K562 (cell line): Measurements from ENCODE around the gene G6PC1. TPM values are rescaled to one million over a fixed set of nuclear protein-coding genes. Genes with fewer than 3 reads are reported as not detected.
"Not testable (repeated sequence)": the region's sequence is repeated elsewhere in the genome, so short reads cannot be mapped to it uniquely, and the experiment has no call there.

ENCODE experiments used
- ATAC-seq: fragments of 200-7000 bp; cut with Tn5 transposase; 3 replicates; pipeline ENCODE4 v1.9.1; 2020; ENCODE audit warnings: moderate library complexity
- BruUV-seq: library from RNA; stranded (reverse); fragments of 400-500 nt; replicated peaks from 2 replicates; lab custom pipeline; 2021; lab: Mats Ljungman, UMichigan
- CTCF ChIA-PET: fragments of 300-600 bp; formaldehyde crosslinking; extraction: SDS; loops from one replicate; lab custom pipeline; 2021; ENCODE audit warnings: low intra/inter-chr PET ratio; lab: Yijun Ruan, JAX
- POLR2A ChIA-PET: fragments of 300-600, 350-650 bp; sonication (Branson Sonifier 250); formaldehyde crosslinking; extraction: SDS; loops from one replicate; lab custom pipeline; 2021; ENCODE audit warnings: antibody characterized with exemption, inconsistent platforms; lab: Yijun Ruan, JAX
- DNase-seq, 4 experiments: peaks; one replicate each; pipeline versions ENCODE4 v3.0.0 to v3.0.0-alpha.2; 2011 to 2018; ENCODE audit warnings: low spot score in 3 of 4, mixed read lengths in 3 of 4; ENCODE audit errors: extremely low read depth in 1 of 4
- FAIRE-seq: peaks from 2 replicates; lab custom pipeline; 2011; peaks lifted over from hg19 to GRCh38; lab: Jason Lieb, UNC
- H2AFZ ChIP-seq: 2 replicates; pipeline ENCODE4 v1.6.0; 2011; ENCODE audit warnings: low read depth, low read length, control low read depth, inconsistent platforms
- H3K27ac ChIP-seq: fragments of 200-600 bp; 3 replicates; pipeline ENCODE4 v1.8.0; 2011; ENCODE audit warnings: low read depth, mild to moderate bottlenecking, control low read depth, inconsistent platforms, low read length, moderate library complexity, mixed read lengths; ENCODE audit errors: extremely low read depth
- H3K27me3 ChIP-seq, 2 experiments: fragments of 300-600 bp in 1 of 2; 2 replicates in 1 of 2; 3 replicates in 1 of 2; pipeline versions ENCODE4 v1.6.0 to v1.8.0; 2011; ENCODE audit warnings: inconsistent platforms in 2 of 2, low read length in 2 of 2, mild to moderate bottlenecking in 1 of 2, mixed read lengths in 1 of 2, moderate library complexity in 1 of 2; ENCODE audit not compliant: control insufficient read depth in 2 of 2, insufficient read depth in 2 of 2
- H3K36me3 ChIP-seq: fragments of 300-600 bp; 3 replicates; pipeline ENCODE4 v1.8.0; 2011; ENCODE audit warnings: mild to moderate bottlenecking, low read length, inconsistent platforms; ENCODE audit not compliant: control insufficient read depth, insufficient read depth
- H3K4me1 ChIP-seq, 2 experiments: fragments of 200-600 bp in 1 of 2; replicated peaks in 1 of 2; 2 replicates in 1 of 2; 3 replicates in 1 of 2; pipeline versions ENCODE4 v1.5.1 to v1.8.0; 2011; ENCODE audit warnings: inconsistent platforms in 2 of 2, low read length in 2 of 2, mild to moderate bottlenecking in 1 of 2, mixed read lengths in 1 of 2, moderate library complexity in 1 of 2; ENCODE audit not compliant: control insufficient read depth in 2 of 2, insufficient read depth in 2 of 2
- H3K4me2 ChIP-seq: 2 replicates; pipeline ENCODE4 v1.6.1; 2011; ENCODE audit warnings: low read length, control low read depth, inconsistent platforms, mixed read lengths; ENCODE audit not compliant: insufficient read depth
- H3K4me3 ChIP-seq: fragments of 200-600 bp; sonication (generic), shearing (Covaris generic); 2 replicates; pipeline ENCODE4 v1.5.1; 2016; ENCODE audit warnings: control low read depth, inconsistent platforms
- H3K79me2 ChIP-seq: fragments of 200-600 bp; 3 replicates; pipeline ENCODE4 v1.8.0; 2011; ENCODE audit warnings: low read length, inconsistent platforms; ENCODE audit not compliant: control insufficient read depth, insufficient read depth
- H3K9ac ChIP-seq, 2 experiments: 2 replicates each; pipeline versions ENCODE4 v1.6.0 to v1.6.1; 2011; ENCODE audit warnings: low read depth in 2 of 2, low read length in 2 of 2, control low read depth in 1 of 2, inconsistent platforms in 1 of 2, mild to moderate bottlenecking in 1 of 2, mixed read lengths in 1 of 2; ENCODE audit not compliant: insufficient read depth in 1 of 2
- H3K9me1 ChIP-seq: one replicate; pipeline ENCODE4 v1.6.0; 2011; ENCODE audit warnings: inconsistent platforms, mild to moderate bottlenecking, low read length, moderate library complexity; ENCODE audit not compliant: control insufficient read depth, insufficient read depth
- H3K9me3 ChIP-seq: replicated peaks from 2 replicates; pipeline ENCODE4 v1.5.1; 2011; ENCODE audit warnings: low read depth, low read length, inconsistent platforms; ENCODE audit not compliant: control insufficient read depth, insufficient read depth
- H4K20me1 ChIP-seq: replicated peaks from 2 replicates; pipeline ENCODE4 v1.6.1; 2011; ENCODE audit warnings: low read length, inconsistent platforms, mixed read lengths; ENCODE audit not compliant: control insufficient read depth, insufficient read depth
- ARID4B ChIP-seq: sonication (generic); formaldehyde crosslinking; IDR thresholded peaks from 2 replicates; pipeline ENCODE4 v1.8.0; 2022; ENCODE audit warnings: mild to moderate bottlenecking, missing genetic modification reagents
- ATF3 ChIP-seq, 2 experiments: fragments of 450-650 bp in 1 of 2; sonication (generic) in 1 of 2; formaldehyde crosslinking in 1 of 2; IDR thresholded peaks in 1 of 2; conservative IDR thresholded peaks in 1 of 2; 2 replicates each; pipeline versions ENCODE4 v1.6.1 to v1.8.1; 2016 to 2023; ENCODE audit warnings: mild to moderate bottlenecking in 2 of 2, moderate library complexity in 2 of 2, inconsistent platforms in 1 of 2, missing genetic modification reagents in 1 of 2
- KAT7 ChIP-seq: sonication (generic); formaldehyde crosslinking; IDR thresholded peaks from 2 replicates; pipeline ENCODE4 v1.8.0; 2022; ENCODE audit warnings: missing genetic modification reagents, mild to moderate bottlenecking, borderline replicate concordance
- SREBF2 ChIP-seq: sonication (generic); formaldehyde crosslinking; IDR thresholded peaks from 2 replicates; pipeline ENCODE4 v1.4.0; 2020; ENCODE audit warnings: mild to moderate bottlenecking, missing genetic modification reagents
- ZBTB2 ChIP-seq: fragments of 450-650 bp; IDR thresholded peaks from 2 replicates; pipeline ENCODE4 v1.6.1; 2016; ENCODE audit warnings: antibody characterized with exemption
- ZNF121 ChIP-seq: sonication (generic); formaldehyde crosslinking; conservative IDR thresholded peaks from 2 replicates; pipeline ENCODE4 v1.8.0; 2022; ENCODE audit warnings: missing genetic modification reagents
- ZNF76 ChIP-seq: fragments of 250-450 bp; sonication (Bioruptor Pico); IDR thresholded peaks from 2 replicates; pipeline ENCODE4 v1.4.0; 2020; ENCODE audit warnings: mild to moderate bottlenecking, moderate library complexity, borderline replicate concordance
- WGBS: fragments of 100-300 bp; shearing (Covaris generic); methylation state at CpG from one replicate; pipeline ENCODE4 v1.1.6; 2016; ENCODE audit warnings: low coverage, mixed read lengths; ENCODE audit not compliant: insufficient coverage; ENCODE audit errors: missing lambda C conversion rate; 5-methylcytosine and 5-hydroxymethylcytosine counted together
- in situ Hi-C: fragments of 300-500 bp; cut with MboI; formaldehyde crosslinking; loops from 4 replicates; pipeline ENCODE4 v1.15.0; 2018; ENCODE audit warnings: inconsistent platforms, mixed read lengths
- intact Hi-C: fragments of 100-400 bp; cut with micrococcal nuclease; formaldehyde crosslinking; loops from 2 replicates; pipeline ENCODE4 v1.14.2; 2022
- polyA plus RNA-seq, 8 experiments: library from polyadenylated mRNA; depleted of rRNA in 4 of 8; stranded (reverse) in 5 of 8; unstranded in 3 of 8; fragments of >200 nt; fragmentation: Nextera tagmentation in 2 of 8; fragmentation: Illumina TruSeq in 1 of 8; extraction: Ambion mirVana in 2 of 8; extraction: Trizol in 1 of 8; gene quantifications; 2 replicates each; pipeline versions ENCODE4 v1.2.1 to v1.2.3, GENCODE V29; 2011 to 2014; ENCODE audit warnings: inconsistent platforms in 1 of 8, missing spikeins in 1 of 8
- total RNA-seq, 7 experiments: library from RNA; depleted of rRNA in 6 of 7; stranded (reverse); fragments of >200 nt in 6 of 7; fragmentation: Illumina TruSeq in 2 of 7; extraction: Trizol in 2 of 7; gene quantifications; 2 replicates each; pipeline versions ENCODE4 v1.2.1 to v1.2.3, GENCODE V29; 2011 to 2021; ENCODE audit warnings: low replicate concordance in 1 of 7

Gene G6PC1
- total and polyA plus RNA-seq, 9 of the 15 experiments (the other 6 are each of a cell fraction or from before 2014, with no cell fraction given): not detected

- TF ChIP-seq ARID4B (CRISPR knock-in tag): no peak
- no peak for TF ChIP-seq SREBF2 (CRISPR knock-in tag)
- no peak for TF ChIP-seq ZNF121 (CRISPR knock-in tag)
- TF ChIP-seq KAT7 (CRISPR knock-in tag): no peak
- TF ChIP-seq ZBTB2: no peak
- TF ChIP-seq ATF3 (IDR thresholded peaks at IDR 0.05): no peak
- TF ChIP-seq ATF3 (CRISPR knock-in tag; conservative IDR thresholded peaks at IDR 0.05): no peak
- TF ChIP-seq ZNF76: no peak
Observed at GRCh38 chr17:42913981-42914617, 13.5 kb downstream of the G6PC1 start (continued).

GRCh38 chr17:42915288-42915687 is 14.7 kb downstream of the G6PC1 start:
- H3K36me3 ChIP-seq, H3K4me2 ChIP-seq, DNase-seq: not testable (repeated sequence)

More at GRCh38 chr17:42915288-42915687, 14.7 kb downstream of the G6PC1 start:
- intact Hi-C loops, H3K9me1 ChIP-seq, H3K27ac ChIP-seq, in situ Hi-C loops, FAIRE-seq, H3K9me3 ChIP-seq, H2AFZ ChIP-seq, H3K79me2 ChIP-seq, H4K20me1 ChIP-seq, H3K4me3 ChIP-seq, ATAC-seq, BruUV-seq, POLR2A ChIA-PET, H3K4me1 ChIP-seq, CTCF ChIA-PET, H3K9ac ChIP-seq: not testable (repeated sequence)
- H3K27me3 ChIP-seq: peaks cover 13 to 21% of the 10 kb centered on the region in 2 experiments; a peak in 4 of 5 replicates
- WGBS: 42% methylated on average over 6 of the region's 6 CpGs
